Fibroblast of mammary gland (primary cell): Measurements from ENCODE around the gene C19orf67.
A peak's percentile ranks its signal among the peaks of the same experiment; 100 is the strongest.

Experiments used
- DNase-seq: peaks from one replicate; pipeline ENCODE4 v3.0.0-alpha.2; 2010; ENCODE audit warnings: low read depth
- H3K4me3 ChIP-seq: 2 replicates; pipeline ENCODE4 v1.5.1; 2011; ENCODE audit warnings: low read depth, mild to moderate bottlenecking, low read length, moderate library complexity; ENCODE audit not compliant: control insufficient read depth
- TF ChIP-seq, protein P1 (sequence below): conservative IDR thresholded peaks from 2 replicates; pipeline ENCODE4 v1.5.1; 2011; ENCODE audit warnings: low read depth, low read length, inconsistent platforms; ENCODE audit not compliant: control insufficient read depth, insufficient read depth

C19orf67 gene

GRCh38 chr19:14115756-14116155 lies 30.2 kb upstream of the C19orf67 start:
- H3K4me3 ChIP-seq: no peak overlapping the region
- TF ChIP-seq, protein P1, sequence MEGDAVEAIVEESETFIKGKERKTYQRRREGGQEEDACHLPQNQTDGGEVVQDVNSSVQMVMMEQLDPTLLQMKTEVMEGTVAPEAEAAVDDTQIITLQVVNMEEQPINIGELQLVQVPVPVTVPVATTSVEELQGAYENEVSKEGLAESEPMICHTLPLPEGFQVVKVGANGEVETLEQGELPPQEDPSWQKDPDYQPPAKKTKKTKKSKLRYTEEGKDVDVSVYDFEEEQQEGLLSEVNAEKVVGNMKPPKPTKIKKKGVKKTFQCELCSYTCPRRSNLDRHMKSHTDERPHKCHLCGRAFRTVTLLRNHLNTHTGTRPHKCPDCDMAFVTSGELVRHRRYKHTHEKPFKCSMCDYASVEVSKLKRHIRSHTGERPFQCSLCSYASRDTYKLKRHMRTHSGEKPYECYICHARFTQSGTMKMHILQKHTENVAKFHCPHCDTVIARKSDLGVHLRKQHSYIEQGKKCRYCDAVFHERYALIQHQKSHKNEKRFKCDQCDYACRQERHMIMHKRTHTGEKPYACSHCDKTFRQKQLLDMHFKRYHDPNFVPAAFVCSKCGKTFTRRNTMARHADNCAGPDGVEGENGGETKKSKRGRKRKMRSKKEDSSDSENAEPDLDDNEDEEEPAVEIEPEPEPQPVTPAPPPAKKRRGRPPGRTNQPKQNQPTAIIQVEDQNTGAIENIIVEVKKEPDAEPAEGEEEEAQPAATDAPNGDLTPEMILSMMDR: no peak
- DNase-seq: no peak

GRCh38 chr19:14114854-14115253 lies 29.3 kb upstream of the C19orf67 start:
- peak; percentile 25 for DNase-seq
- TF ChIP-seq, protein P1: peak; percentile 31
- no peak overlapping the region for H3K4me3 ChIP-seq

DNA sequence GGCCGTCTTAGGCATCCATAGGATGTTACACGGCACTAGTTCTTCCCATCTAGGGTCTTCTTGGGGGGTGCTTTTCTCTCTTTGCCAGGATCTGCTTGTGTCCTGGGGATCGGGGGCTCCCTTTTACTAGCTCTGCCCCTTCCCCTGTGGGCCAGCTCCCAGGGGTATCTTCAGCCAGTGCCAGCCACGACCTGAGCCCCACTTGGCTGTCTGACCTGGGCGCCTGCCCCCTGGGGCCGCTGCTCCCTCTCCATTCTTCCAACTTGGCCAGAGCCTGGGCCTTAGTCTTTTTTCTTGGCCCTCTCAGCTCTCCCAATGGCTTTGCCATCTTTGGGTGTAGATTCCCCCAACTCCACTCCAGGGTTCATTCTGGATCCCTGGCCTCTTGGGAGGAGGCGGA lies 28.9 kb upstream of the C19orf67 start:
- DNase-seq: no peak
- TF ChIP-seq, protein P1: no peak
- no peak overlapping the region for H3K4me3 ChIP-seq

- no peak for DNase-seq
- H3K4me3 ChIP-seq: no peak overlapping the region
- TF ChIP-seq, protein P1: peak; percentile 31
These were observed 28.3 kb upstream of the C19orf67 start for GRCh38 chr19:14113762-14114414.

DNA sequence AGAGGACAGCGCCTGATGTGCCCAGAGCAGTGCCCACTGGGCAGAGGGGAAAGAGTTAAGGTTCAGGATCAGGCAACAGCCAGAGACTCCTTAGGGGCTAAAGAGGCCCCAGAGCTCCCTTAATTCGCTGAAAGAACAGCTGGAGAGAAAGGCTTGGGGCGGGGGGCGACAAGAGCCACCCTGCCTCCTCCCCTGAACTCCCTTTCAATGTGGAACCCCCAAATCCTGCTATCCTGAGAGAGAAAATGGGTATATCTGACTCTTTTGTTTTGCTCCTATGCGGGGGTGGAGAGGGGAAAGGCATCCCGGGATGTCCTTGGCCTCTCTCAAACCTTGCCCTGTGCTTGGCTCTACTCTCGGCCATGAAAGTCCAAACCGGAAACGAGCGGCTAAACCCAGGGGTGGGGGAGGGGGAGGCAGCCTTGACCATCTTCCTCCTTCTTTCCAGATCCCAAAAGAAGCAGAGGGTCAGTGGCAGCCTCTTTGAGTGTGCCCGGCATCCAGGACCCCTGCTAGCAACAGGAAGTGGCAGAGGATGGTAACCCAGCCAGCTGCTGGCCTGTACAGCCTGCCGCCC lies 27.3 kb upstream of the C19orf67 start:
- TF ChIP-seq, protein P1: no peak
- H3K4me3 ChIP-seq: no peak overlapping the region
- no peak for DNase-seq

DNA sequence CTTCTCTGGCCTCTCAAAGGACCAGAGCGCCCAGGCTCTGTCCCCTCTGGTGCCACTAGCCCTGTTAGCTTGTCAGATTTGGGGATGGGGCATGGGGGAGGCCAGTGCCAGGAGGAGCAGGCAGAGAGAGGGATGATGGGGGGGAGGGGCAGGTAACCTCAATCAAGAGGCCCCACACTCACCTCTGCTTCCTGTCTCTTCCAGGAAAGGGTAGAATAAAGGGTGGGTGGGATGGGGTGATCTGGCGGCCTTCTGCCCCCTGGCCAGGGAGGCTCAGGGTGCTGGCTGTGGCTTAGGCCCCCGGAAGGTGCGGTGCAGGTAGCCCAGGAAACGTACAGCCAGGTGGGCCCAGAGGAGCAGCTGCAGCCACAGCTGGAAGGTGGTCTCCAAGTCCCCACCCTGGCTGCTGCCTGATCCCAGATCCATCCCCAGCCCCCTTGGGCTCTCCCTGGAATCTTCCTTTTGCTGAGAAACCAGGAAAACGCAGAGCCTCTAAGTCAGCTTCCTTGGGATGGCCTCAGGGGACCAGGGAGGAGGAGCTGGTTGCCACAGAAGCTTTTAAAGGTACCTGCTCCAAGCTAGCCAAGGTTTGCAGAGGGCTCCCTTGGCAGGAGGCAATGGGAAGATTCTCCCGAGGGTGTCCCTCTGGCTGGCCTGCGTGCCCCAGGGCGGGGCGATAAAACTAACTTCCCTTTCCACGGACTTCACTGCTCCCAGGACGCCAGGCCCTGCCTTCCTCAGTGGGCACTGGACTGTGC lies 26.6 kb upstream of the C19orf67 start:
- TF ChIP-seq, protein P1: no peak
- no peak overlapping the region for H3K4me3 ChIP-seq
- DNase-seq: peak; percentile 44
